ENCODE data around the gene FABP6.
"Not testable (repeated sequence)": the region's sequence is repeated elsewhere in the genome, so short reads cannot be mapped to it uniquely, and the experiment has no call there.

The FABP6 gene

DNA sequence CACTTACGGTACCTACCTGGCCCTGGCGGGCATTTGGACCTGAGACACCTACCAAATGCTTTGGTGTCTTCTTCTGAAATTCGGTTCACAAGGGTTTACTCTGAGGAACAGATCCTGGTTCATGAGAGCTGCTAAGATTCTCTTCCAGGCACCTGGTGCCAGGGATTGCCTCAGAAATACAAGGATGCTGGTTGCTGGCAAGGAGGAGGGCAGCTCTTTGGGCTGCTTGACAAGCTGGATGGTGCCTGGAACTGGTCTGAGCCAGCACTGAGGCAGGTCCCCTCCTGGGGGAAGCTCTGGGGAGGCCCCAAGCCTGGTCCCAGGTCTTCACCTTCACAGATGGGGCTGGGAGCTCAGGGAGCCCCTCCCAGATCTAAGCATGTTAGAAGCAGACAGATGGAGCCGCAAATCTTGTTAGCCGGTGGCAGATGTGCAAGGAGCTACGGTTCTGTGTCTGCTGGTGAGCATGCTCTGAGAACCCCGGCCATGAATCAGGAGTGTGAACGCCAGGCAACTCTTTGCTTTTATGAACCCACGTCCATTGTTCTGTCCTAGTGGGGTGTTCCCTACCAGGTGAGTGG, 16.3 kb downstream of the FABP6 start:
- no peak for TF ChIP-seq CTCF (conservative IDR thresholded peaks at IDR 0.05; ENCODE audit: low read depth)
- ChIA-PET CTCF (interaction anchor here (0.9 kb wide), 1 partner anchor 100 kb away, joined by 3 read pairs; no protein-coding TSS in a partner anchor), POLR2A (ENCODE audit: low non-redundant PET) (interaction anchor here (0.5 to 1.0 kb wide), 2 partner anchors 42 to 92 kb away, joined by 3 to 6 read pairs; no protein-coding TSS in a partner anchor)
- H3K27ac ChIP-seq = no peak overlapping the region
- no peak for DNase-seq (ENCODE audit: low spot score)

- DNase-seq (ENCODE audit: low spot score); POLR2A ChIA-PET (ENCODE audit: low non-redundant PET); CTCF ChIA-PET; H3K27ac ChIP-seq: not testable (repeated sequence)
These were observed 20.3 kb downstream of the FABP6 start for GRCh38 chr5:160249570-160249969.

GRCh38 chr5:160250226-160250625, 20.9 kb downstream of the FABP6 start:
- CTCF ChIA-PET = interaction anchor here (0.6 kb wide), 1 partner anchor 101 kb away, joined by 3 read pairs; no protein-coding TSS in a partner anchor
- POLR2A ChIA-PET (ENCODE audit: low non-redundant PET) = no interaction called here

GRCh38 chr5:160250826-160251225, 21.5 kb downstream of the FABP6 start:
- TF ChIP-seq CTCF (conservative IDR thresholded peaks at IDR 0.05; ENCODE audit: low read depth) = no peak
- no peak overlapping the region for H3K27ac ChIP-seq
- DNase-seq (ENCODE audit: low spot score) = no peak
- ChIA-PET CTCF (interaction anchor here (0.6 kb wide), 2 partner anchors 31 to 101 kb away, joined by 3 to 4 read pairs; no protein-coding TSS in a partner anchor), POLR2A (ENCODE audit: low non-redundant PET) (no interaction called here)

More at GRCh38 chr5:160250226-160250625, 20.9 kb downstream of the FABP6 start:
- no peak overlapping the region for H3K27ac ChIP-seq
- DNase-seq (ENCODE audit: low spot score) = no peak
- TF ChIP-seq CTCF (conservative IDR thresholded peaks at IDR 0.05; ENCODE audit: low read depth) = no peak

DNA sequence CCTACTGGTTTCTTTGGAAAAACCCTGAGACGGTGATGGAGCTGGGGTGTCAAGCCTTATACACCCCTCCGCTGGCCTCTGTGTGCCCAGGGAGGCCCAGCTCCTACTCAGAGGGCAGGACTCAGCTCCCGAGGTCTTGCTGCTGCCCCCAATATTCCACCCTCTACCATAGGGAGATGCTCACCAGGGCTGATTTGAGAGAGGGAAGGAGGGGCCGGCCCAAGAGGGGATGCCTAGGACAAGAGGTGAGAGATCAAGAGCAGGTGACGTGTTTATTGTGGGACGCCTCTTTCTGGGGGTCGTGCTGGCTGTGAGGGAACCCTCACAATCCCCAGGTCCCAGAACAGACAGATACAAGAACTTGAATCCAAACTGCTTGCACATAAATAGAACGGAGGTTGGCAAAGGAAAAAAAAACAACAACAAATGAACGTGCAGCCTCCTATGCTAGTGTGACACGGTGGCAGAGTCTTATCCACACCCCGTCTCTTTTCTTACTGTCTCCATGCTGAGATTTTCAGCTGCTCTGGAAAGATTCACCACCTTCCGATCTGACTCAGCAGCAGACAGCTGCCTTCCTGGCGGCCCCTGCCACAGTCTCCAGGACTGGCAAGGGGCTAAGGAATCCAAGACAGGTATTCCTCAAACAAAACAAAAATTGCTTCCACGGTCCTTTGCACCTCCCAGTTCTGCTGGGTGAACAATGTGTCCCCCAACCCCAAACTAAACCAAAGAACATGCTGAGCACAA, 22.3 kb downstream of the FABP6 start:
- no peak for TF ChIP-seq CTCF (conservative IDR thresholded peaks at IDR 0.05; ENCODE audit: low read depth)
- ChIA-PET CTCF (interaction anchor here (0.6 to 1.0 kb wide), 3 partner anchors 32 to 140 kb away, joined by 3 to 4 read pairs (median 4); no protein-coding TSS in a partner anchor), POLR2A (ENCODE audit: low non-redundant PET) (no interaction called here)

DNA sequence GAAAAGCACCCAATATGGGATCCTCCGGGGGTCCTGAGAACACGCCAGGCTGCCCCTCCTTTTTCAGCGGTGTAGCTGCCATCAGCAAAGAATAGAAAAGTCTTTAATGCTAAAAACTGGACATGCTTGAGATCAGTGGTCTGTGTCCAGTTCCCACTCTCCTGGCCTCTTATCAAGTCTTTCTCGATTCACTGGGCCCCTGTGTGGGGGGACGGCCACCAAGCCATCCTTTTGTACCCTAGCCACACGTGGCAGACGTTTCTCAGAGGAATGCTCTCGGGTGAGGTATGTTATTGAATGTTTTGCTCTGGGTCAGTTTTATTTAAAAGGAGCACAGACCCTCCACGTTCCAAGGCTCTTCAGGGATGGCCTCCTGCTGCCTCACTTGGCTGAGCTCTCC, 23.6 kb downstream of the FABP6 start:
- H3K27ac ChIP-seq = no peak overlapping the region
- ChIA-PET POLR2A (ENCODE audit: low non-redundant PET) (no interaction called here), CTCF (interaction anchor here (0.6 to 1.2 kb wide), 3 partner anchors 11 to 220 kb away, joined by 3 read pairs; no protein-coding TSS in a partner anchor)
- no peak for TF ChIP-seq CTCF (conservative IDR thresholded peaks at IDR 0.05; ENCODE audit: low read depth)
- no peak for DNase-seq (ENCODE audit: low spot score)

More for the DNA sequence above, 22.3 kb downstream of the FABP6 start:
- H3K27ac ChIP-seq = no peak overlapping the region
- DNase-seq (ENCODE audit: low spot score) = no peak

DNA sequence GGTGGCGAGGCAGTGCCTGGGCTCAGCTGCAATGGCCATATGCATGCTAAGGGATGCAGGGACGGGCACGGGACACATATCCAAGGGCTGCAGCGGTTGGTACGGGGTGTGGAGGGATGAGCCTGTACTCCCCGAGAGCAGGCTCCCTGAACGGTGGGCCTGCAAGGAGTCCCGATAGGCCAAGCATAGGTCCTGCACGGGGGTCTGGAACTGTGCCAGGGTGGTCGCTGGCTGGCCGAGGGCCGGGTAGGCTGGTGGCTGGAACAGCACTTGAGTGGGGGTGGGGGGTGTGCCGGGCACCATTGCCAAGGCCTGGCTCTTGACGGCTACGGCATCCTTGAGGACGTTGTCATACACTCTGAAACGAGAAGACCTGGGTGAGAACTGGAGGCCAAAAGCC, 24.1 kb downstream of the FABP6 start:
- no peak overlapping the region for H3K27ac ChIP-seq
- no peak for DNase-seq (ENCODE audit: low spot score)
- TF ChIP-seq CTCF (conservative IDR thresholded peaks at IDR 0.05; ENCODE audit: low read depth) = no peak
- CTCF ChIA-PET = interaction anchor here (0.6 to 1.5 kb wide), 3 partner anchors 10 to 220 kb away, joined by 3 to 4 read pairs (median 3); no protein-coding TSS in a partner anchor
- POLR2A ChIA-PET (ENCODE audit: low non-redundant PET) = no interaction called here

All from RWPE1 (cell line).